Measurements from ENCODE around the gene AKR1A1. TPM values are rescaled to one million over a fixed set of nuclear protein-coding genes. Genes with fewer than 3 reads are reported as not detected.
A peak's percentile ranks its signal among the peaks of the same experiment; 100 is the strongest.

AKR1A1 gene
- total and polyA plus RNA-seq, 2 of the 8 experiments (the other 6 are each of a cell fraction or from before 2014, with no cell fraction given) = 344 to 435 TPM

DNA sequence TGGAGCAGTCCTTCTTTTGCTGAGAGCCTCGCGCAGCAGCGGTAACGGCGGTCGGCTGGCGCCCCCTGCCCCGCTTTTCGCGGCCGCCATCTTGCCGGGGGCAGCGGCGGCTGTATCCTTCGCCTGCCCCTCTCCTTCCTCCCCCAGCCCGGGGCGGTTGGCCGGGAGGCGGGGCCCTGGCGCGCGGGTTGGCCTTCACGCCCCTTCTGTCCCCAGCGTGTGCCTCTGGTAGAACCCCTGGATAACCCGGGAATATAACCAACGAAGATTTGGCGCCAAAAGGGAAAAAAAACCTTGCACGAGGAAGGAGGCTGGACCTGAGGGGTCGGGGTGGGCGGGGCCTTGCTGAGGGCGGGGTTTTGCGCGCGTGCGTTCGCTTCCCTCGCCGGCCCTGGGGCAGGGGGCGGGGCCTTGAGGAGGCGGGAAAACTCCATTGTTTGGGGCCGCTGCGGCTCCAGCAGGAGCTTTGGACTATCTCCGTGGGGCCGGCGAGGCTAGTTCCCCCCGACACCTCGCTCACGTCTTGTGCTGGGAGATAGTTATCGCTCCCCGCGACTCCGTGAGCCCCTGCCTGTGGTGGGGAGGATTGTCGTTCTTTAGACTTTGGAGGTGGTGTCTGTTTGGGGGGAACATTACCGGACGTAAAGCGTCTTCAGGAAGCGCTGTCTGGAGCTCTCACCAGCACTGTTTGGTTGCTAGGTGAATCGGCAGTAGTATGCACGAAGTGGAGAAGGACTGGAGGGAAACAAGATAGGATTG, 33.9 kb downstream of the AKR1A1 start (continued):
- TF ChIP-seq, protein P1, sequence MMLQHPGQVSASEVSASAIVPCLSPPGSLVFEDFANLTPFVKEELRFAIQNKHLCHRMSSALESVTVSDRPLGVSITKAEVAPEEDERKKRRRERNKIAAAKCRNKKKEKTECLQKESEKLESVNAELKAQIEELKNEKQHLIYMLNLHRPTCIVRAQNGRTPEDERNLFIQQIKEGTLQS (IDR thresholded peaks at IDR 0.05; ENCODE audit: insufficient read depth, low read depth, low read length) = no peak
- TF ChIP-seq SP4 (IDR thresholded peaks at IDR 0.05; ENCODE audit: low read length) = no peak
- TF ChIP-seq RBBP5 (IDR thresholded peaks at IDR 0.05; ENCODE audit: borderline replicate concordance, low read depth, low read length) = 0 out of 2 replicates have a peak, but pooled peaks have one; percentile 33
- TF ChIP-seq HDAC2 (IDR thresholded peaks at IDR 0.05; ENCODE audit: borderline replicate concordance in 1 of 2, low read depth in 2 of 2, low read length in 2 of 2) = no peak
- TF ChIP-seq RFX5 (IDR thresholded peaks at IDR 0.05; ENCODE audit: borderline replicate concordance, low read depth, low read length) = peak; percentile 47
- no peak for TF ChIP-seq NANOG (IDR thresholded peaks at IDR 0.05; ENCODE audit: insufficient read depth, low read depth, low read length, poor library complexity, severe bottlenecking)
- TF ChIP-seq TBP (IDR thresholded peaks at IDR 0.05; ENCODE audit: low read depth, low read length) = peak; percentile 77; the same call in 1 of the 2 replicates
- peak; percentile 92 for TF ChIP-seq SAP30 (IDR thresholded peaks at IDR 0.05; ENCODE audit: insufficient read depth, insufficient replicate concordance, low read length)
- TF ChIP-seq CHD2 (IDR thresholded peaks at IDR 0.05; ENCODE audit: low read length) = no peak
- no peak for TF ChIP-seq SP2 (IDR thresholded peaks at IDR 0.05; ENCODE audit: low read length)
- TF ChIP-seq, protein P2, sequence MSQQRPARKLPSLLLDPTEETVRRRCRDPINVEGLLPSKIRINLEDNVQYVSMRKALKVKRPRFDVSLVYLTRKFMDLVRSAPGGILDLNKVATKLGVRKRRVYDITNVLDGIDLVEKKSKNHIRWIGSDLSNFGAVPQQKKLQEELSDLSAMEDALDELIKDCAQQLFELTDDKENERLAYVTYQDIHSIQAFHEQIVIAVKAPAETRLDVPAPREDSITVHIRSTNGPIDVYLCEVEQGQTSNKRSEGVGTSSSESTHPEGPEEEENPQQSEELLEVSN (IDR thresholded peaks at IDR 0.05) = peak; percentile 88
- peak; percentile 61 for TF ChIP-seq PHF8 (conservative IDR thresholded peaks at IDR 0.05; ENCODE audit: low read depth, low read length)
- TF ChIP-seq SUZ12 (IDR thresholded peaks at IDR 0.05; ENCODE audit: low read length) = no peak
- no peak for TF ChIP-seq KDM1A (IDR thresholded peaks at IDR 0.05; ENCODE audit: borderline replicate concordance, low read length)
- no peak for TF ChIP-seq RXRA (IDR thresholded peaks at IDR 0.05; ENCODE audit: insufficient read depth, low read depth, low read length)
